NCI-H345 (cell line): ENCODE measurements around the gene PBRM1.
A peak's percentile ranks its signal among the peaks of the same experiment; 100 is the strongest.

Experiments
- DNase-seq: peaks from one replicate; lab custom pipeline; 2025; lab: John Stamatoyannopoulos, UW

The PBRM1 gene

DNA sequence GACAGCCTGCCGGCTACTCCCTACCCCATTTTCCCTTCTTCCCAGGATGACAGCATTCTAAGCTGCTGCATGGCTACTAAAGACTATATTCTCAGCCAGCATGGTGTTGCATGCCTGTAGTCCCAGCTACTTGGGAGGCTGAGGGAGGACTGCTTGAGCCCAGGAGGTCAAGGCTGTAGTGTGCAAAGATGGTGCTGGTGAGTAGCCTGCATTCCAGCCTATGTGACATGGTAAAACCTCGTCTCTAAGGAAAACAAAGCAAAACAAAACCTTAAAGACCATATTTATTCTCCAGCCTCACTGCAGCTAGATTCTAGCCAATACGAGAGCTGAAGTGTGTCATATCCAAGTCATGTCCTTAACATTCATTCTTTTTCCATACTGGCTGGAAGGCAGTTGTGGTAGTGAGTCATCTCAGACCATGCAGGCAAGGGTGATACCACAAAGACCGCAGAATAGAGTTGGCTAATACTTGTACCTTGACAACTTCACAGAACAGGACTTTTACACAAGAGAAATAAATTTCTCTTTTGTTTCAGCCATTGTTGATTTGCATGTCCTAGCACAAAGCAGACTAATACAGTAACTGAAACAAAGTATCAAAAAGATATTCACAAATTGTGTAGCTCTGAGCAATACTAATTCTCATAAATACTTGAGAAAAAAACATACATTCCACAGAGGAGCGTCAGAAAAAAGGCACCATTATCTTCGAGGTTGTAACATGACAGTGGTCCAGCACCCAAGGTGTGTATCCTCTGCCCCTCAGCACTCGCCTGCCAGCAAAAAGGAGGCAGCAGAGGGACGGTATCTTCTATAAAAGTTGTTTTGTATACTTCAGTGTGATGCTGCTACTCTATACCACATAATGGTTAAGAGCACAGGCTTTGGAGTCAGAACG lies 14.8 kb downstream of the PBRM1 start:
- no peak for DNase-seq

DNA sequence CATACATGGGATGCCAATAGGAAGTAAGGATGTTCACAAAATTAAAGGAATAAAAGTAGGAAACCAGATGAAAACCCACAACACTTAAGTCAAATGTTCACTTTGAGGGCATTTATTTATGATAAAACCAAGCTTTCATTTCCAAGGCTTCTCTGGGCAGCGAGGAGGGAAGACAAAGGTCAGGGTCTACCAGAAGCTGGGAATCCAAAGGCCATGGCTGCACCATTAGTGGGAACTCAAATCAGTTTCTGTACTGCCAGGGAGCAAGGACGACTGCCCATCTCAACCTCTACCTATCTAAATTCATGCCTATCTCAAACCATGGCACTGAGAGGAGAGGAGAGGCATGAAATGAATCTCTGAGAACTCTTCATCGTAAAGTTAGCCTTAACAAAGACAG lies 22.6 kb downstream of the PBRM1 start:
- no peak for DNase-seq

DNA sequence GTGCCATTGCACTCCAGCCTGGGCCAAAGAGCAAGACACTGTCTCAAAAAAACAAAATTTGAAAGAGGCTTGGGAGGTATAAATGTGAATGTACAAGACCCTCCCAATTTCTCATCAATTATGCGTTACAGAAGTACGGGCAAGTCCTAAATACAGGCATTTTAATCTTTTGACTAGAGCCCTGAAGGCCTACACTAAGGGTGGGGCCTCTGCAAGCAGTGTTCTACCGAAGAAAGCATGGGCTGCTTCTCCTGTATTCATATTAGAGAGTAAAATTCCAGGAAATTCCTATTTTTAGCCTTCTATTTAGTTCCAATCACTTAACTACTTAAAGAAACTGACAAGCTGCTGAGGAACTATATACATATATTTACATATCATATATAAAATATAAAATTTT lies 25.7 kb downstream of the PBRM1 start:
- DNase-seq: no peak

DNA sequence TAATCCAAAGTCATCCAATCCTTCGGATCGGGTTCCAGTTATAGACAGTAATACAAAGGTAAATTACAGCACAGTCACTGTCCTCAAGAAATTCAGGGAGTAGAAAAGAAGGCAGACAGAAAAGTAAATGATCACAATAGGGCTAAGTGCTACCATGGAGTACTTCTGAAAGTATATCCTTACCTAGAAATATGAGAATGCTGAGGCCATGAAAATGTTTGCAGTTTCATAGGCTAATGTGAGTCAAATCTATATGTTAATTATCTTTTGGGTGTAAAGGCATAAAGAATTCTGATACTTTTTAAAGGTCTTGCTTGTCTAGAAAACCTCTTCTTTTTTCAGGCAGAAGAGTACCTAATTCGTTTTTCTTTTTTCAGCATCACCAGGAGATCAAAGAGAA lies 29.8 kb downstream of the PBRM1 start:
- no peak for DNase-seq

DNA sequence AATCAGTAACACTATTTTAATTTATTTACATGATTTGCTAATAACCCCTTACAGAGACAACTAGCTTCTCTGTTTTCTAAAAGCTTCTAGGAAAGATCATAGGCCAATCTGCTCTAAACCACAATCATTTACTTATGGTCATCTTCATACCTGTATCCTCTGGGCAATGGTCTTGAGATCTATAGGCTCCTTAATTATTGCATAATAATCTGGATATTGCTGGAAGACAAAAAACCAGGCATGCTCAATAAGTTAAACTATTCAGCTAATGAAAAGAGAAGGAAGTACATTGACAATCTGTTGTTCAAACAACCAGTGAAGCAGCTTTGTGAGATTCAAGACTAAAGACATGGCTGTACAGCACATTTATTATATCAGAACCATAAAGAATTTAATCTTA lies 34.1 kb downstream of the PBRM1 start:
- DNase-seq: no peak

DNA sequence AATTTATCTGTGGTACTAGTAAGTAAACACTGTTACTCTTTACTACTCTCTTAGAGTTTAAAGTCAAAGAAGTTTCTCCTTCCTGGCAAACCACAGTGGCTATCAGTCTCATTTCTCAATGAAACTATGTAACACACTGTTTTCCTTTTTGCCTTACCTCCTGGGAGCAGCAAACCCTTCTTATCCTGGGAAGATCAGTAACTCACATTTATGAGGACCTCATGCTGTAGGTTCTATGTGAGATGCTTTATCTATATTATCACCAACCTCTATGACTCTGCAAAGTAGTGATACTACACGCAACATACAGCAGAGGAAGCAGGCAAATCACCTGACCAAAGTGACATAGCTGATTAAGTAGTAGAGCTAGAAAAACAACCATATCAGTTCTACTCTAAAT lies 35.3 kb downstream of the PBRM1 start:
- no peak for DNase-seq

DNA sequence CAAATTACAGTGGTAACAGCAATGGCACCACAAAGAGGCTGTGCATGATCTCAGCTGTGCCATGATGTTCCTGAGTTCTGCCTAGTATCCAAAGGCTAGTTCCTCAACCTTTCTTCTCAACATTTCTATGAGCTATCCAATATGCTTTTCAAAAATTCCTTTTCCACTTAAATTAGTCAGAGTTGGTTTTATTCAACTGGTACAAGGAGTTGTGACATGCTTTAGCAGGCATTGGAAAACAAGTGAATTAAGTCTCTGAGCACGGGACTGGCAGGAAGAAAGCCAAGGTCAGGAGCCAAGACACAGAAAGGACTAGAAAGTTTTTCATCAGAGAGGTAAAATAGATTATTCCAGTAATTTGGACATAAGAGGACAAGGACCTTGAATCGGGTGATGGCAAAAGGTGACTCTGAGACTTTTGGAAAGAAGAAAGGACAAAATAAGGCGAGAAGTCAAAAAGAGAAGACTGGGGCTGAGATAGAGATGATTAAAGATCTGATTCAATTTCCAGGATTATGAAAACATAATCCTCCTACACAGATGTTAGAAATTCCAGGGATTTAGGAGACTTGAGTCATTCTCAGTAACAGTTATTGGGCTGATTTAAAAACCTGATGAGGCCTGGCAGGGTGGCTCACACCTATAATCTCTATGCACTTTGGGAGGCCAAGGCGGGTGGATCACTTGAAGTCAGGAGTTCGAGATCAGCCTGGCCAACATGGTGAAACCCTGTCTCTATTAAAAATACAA lies 36.1 kb downstream of the PBRM1 start:
- DNase-seq: no peak

DNA sequence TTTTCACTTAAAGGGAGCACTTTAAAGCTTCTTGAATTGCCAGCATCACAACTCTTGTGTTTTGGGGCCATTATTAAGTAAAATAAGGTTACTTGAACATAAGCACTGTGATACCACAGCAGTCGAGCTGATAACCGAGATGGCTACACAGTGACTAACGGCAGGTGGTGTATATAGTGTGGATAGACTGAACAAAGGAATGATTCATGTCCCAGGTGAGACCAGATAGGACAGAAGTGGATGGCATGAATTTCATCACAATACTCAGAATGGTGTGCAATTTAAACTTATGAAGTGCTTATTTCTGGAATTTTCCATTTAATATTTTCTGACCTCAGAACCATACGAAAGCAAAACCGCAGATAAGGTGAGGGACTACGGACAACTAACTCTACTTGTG lies 40.2 kb downstream of the PBRM1 start:
- no peak for DNase-seq

DNA sequence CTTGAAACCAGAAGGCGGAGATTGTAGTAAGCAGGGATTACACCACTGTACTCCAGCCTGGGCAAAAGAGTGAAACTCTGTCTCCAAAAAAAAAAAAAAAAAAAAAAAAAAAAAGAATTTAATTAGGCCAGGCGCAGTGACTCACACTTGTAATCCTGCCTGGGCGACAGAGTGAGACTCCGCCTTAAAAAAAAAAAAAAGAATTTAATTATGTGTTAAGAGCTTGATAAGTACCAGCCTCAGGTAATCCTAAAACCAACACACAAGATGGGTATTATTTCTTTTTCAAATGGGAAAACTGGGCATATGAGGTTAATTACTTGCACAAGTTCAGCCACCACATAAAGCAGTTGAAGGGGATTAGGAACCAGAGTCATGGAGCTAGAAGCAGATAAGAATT lies 49.0 kb downstream of the PBRM1 start:
- DNase-seq: no peak

DNA sequence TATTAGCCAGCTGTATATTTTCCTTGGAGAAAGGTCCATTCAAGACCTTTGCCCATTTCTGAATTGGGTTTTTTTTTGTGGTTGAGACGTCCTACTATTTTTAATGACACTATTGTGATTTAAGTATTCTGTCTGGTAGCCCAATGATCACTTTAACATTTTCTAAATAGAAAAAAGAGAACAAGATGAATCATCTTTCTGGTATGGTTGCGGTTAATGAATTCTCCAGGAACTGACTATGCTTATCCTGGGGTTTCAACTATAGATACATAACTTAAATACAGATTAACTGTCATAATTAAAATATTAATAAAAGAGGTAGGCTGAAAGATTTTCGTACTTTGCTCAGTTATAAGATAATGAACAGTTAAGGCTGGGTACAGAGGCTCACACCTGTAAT lies 51.9 kb downstream of the PBRM1 start:
- DNase-seq: no peak

DNA sequence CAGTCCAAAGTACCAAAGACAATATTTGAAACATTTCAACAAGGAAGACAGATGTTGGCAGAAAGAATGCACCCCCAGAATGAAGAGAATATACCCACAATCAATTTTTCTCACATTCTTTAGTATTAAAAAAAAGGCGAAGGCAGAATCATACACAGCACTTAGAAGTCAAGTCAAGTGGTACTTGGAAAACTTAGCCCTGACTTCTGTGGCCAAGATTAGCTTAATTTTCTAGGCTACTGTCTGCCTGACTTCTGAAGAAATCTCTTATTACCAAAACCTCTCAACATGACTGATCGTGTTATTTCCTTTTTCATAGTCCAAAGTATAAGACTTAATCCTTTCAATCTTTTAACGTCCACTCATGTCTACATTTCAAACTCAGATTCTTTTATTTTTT lies 60.7 kb downstream of the PBRM1 start:
- DNase-seq: no peak

DNA sequence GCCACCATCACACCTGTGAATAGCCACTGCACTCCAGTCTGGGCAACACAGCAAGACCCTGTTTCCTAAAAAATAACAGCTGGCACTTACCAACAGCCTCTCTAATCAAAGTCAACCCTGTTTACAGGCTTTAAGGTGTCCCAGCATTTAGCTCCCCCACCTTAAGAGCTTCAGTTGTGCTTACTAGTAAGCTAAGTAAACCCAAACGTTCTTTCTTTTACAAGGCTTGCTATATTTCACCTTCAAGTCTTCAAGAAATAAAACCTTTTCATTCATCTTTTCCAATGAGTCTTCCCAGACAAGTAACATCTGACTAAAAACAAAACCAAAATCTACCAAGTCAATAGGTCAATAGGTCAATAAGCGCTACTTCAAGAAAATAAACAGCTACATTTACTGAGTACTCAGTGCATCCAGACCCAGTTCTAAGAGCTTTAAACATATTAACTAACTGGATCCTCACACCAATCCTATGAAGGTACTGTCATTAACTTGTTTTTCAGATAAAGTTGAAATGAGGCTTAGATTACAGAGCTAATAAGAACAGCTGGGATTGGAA lies 62.4 kb downstream of the PBRM1 start:
- DNase-seq: no peak

DNA sequence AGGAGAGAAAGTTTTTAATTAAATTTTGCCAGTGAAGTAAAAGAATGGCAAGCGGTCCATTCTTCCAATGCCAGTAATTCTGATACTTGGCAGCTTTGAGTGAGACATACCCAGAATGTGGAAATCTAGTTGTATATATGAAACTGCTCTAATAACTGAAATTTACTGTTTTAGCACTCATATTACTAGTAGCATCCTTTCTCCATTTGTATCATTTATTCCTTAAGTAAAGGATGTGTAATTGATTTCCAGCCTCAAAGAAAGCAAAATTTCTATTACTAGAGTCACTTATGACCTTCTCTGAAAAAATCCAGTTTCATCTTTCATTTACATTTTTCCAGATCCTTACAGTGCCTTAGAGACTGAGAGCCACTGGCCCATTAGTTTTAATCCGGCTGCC lies 65.1 kb downstream of the PBRM1 start:
- DNase-seq: no peak

DNA sequence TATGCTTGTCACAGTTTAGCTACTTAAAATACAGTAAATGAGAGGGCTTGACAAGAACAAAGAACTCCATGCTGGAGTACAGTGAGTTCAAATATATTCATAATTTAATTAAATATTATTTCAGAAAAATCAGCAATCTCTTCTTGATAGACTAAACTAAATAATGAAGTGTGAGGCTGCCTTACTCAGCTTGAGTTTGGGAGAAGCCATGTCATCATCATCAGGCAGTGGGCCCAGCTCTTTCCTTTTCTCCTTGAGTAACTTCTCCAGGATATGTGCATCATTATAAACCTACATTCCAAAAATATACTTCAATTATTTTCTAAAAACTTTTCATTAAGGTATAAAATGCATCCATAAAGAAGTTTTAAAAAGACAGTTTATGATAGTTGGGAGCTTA lies 70.5 kb downstream of the PBRM1 start:
- DNase-seq: no peak

DNA sequence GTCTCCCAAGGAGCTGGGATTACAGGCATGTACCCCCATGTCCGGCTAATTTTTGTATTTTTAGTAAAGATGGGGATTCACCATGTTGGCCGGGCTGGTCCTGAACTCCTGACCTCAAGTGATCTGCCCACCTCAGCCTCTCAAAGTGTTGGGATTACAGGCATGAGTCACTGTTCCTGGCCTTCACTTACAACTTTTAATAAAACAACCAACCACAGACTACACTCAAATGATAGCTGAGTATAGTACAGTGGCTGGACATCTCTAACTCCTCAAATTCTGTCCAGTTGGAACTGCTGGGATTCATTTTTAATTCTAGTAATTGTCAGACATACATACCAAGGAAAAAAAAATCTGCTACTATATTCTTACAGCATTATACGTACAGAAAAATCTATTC lies 71.0 kb downstream of the PBRM1 start:
- no peak for DNase-seq

DNA sequence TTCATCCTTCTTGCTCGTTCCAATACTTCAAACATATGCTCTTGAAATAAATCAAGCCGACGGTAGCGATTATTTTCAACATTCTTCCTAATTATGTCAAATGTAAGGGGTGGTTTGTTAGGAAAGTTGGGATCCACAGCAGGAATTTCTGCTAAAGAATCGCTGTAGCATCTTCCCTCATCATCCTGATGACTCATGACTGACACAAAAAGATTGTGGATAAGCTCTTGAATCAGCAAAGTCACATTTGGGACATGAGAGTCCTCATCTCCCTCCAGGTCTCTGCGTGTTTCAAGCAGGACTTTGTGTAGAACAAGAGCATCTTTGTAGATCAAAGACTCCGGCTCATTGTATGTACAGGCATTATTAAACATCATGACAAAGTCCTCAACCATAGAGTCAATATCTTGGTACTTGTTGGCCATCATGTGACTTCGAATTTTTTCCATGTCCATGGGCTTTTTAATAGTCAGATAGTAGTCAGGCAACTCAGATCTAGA lies 76.3 kb downstream of the PBRM1 start:
- DNase-seq: no peak

DNA sequence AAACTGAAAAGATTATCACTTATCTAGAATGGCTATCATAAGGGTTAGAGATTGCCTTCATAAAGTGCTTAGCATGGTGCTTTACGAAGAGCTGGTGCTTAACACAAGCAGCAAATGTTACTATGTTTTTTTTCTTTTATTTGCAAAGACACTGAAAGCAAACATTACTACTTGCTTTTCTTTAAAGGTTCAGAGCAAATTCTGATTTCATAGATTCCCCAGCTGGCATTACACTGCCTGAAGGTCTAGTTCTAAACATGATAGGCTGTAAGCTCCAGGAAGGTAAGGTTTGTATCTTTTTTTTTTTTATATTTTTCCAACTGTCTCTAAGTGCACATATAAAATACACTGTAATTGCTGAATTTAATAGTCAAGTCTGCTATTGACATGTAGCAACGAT lies 77.4 kb downstream of the PBRM1 start:
- no peak for DNase-seq

DNA sequence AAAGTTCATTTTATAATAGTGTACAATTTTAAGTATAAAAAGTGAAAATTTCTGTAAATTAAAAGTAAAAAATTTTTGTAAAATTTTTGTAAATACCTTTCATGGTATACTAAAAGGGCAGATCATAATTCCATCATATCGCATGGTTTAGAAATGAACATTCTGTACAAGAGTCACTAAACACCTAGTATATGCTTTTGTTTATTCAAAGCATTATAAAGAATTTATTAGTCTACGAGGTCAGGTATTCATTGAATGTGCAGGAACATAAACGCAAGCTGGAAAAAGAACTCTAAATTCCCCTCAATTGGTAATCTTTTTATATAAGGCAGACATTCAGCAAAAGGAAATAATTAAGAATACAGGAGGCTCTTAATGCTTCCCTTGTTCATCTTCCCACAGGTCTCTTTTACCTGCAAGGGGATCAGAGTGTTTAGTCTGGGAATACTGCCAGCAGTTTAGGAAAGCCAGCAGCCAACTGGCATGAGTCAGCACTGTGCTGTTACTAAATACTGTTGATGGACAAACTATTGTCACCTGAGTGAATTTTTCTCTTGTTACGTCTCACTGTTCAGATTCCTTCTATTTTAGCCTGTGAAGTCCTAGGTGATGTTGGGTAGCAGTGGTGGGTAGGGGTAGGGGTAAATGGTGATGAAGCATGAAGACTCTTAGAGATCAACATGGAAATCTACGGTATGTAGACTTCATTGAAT lies 79.2 kb downstream of the PBRM1 start:
- peak; percentile 74 for DNase-seq

DNA sequence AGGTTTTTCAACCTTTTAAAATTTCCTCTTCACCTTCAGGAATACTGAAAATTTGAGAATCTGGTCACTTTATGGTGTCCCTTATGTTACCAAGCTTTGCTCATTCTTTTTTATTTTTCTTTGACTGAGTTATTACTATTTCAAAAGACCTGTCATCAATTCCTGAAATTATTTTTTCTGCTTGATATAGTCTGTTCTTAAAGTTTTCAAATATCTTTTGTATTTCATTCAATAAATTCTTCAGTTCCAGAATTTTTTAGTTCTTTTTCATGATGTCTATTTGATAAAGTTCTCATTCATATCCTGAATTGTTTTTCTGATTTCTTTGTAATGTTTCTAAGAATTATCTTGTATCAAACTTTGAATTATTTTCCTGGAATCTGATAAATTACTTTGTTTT lies 85.5 kb downstream of the PBRM1 start:
- no peak for DNase-seq

DNA sequence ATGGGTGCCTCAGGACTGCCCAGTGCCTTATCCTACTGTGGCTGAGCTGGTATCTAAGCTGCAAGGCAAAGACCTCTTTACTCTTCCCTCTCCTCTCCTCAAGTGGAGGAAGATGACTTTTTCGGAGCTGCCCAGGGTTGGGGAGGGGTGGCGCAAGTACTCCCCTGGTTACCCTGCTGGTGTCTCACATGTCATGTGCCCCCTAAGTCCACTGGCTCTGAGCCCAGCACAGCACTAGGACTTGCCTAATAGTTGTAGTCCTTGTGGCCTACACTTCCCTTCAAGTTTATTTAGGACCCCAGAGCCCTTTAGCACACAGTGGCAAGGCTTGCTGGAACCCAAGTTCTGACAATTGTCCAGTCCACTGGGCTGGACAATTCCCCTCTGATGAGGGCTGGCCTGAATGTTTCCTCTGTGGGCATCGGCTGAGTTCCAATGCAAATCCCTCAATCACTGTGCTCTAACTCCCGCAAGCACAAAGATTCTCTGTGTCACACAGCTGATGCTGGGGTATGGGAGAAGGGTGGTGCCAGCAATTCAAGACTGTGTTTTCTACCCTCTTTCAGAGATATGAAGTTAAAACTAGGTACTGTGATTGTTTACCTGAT lies 89.0 kb downstream of the PBRM1 start:
- no peak for DNase-seq

DNA sequence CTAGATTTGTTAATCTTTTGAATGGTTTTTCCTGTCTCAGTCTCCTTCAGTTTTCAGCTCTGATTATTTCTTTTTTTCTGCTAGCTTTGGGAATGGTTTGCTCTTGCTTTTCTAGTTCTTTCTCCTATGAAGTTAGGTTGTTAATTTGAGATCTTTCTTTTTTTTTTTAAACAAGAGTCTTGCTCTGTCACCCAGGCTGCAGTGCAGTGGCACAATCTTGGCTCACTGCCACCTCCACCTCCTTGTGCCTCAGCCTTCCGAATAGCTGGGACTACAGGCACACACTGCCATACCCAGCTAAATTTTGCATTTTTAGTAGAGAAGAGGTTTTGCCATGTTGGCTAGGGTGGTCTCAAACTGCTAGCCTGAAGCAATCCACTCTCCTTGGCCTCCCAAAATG lies 92.6 kb downstream of the PBRM1 start:
- DNase-seq: no peak
